GM12801 (cell line): ENCODE results near the gene EPHB2.

ENCODE experiments used
- CTCF ChIP-seq: IDR thresholded peaks from one replicate; pipeline ENCODE4 v1.5.1; 2011; ENCODE audit warnings: control low read depth; ENCODE audit not compliant: insufficient read length; ENCODE audit errors: extremely low read depth

Gene EPHB2

GRCh38 chr1:22844621-22845020 is 134.0 kb downstream of the EPHB2 start:
- no peak for TF ChIP-seq CTCF

GRCh38 chr1:22845398-22845935 is 134.8 kb downstream of the EPHB2 start:
- TF ChIP-seq CTCF = no peak

GRCh38 chr1:22846458-22846857 is 135.8 kb downstream of the EPHB2 start:
- TF ChIP-seq CTCF = no peak

- no peak for TF ChIP-seq CTCF
Measured at GRCh38 chr1:22847249-22847648, 136.6 kb downstream of the EPHB2 start.

GRCh38 chr1:22847709-22848108 is 137.1 kb downstream of the EPHB2 start:
- no peak for TF ChIP-seq CTCF

GRCh38 chr1:22848405-22848804 is 137.8 kb downstream of the EPHB2 start:
- no peak for TF ChIP-seq CTCF

GRCh38 chr1:22849770-22850169 is 139.1 kb downstream of the EPHB2 start:
- TF ChIP-seq CTCF = no peak

GRCh38 chr1:22850281-22850680 is 139.6 kb downstream of the EPHB2 start:
- TF ChIP-seq CTCF = no peak
